Activated CD4-positive, alpha-beta memory T cell treated with anti-CD3 and anti-CD28 coated beads for 36 hours (primary cell): ENCODE data around the gene GLYATL2. TPM values are rescaled to one million over a fixed set of nuclear protein-coding genes. Genes with fewer than 3 reads are reported as not detected.

Experiments used
- CTCF ChIA-PET: fragments of 350-600 bp; sonication (Branson Sonifier 250); formaldehyde crosslinking; loops from one replicate; lab custom pipeline; 2021; ENCODE audit warnings: antibody characterized with exemption, inconsistent platforms; lab: Charles Lee
- POLR2A ChIA-PET: fragments of 350-600 bp; sonication (Branson Sonifier 250); formaldehyde crosslinking; loops from one replicate; lab custom pipeline; 2021; ENCODE audit warnings: antibody characterized with exemption; lab: Charles Lee
- DNase-seq: peaks from one replicate; pipeline ENCODE4 v3.0.0-alpha.2; 2020
- H3K27ac Mint-ChIP-seq: one replicate; pipeline ENCODE4 v1.8.0; 2021; ENCODE audit warnings: mixed read lengths
- H3K27me3 Mint-ChIP-seq: one replicate; pipeline ENCODE4 v1.8.0; 2021; ENCODE audit warnings: mixed read lengths
- H3K36me3 Mint-ChIP-seq: one replicate; pipeline ENCODE4 v1.8.0; 2021; ENCODE audit warnings: mixed read lengths
- H3K4me1 Mint-ChIP-seq: one replicate; pipeline ENCODE4 v1.8.0; 2021; ENCODE audit warnings: low read depth, mixed read lengths
- H3K4me3 Mint-ChIP-seq: one replicate; pipeline ENCODE4 v1.8.0; 2021; ENCODE audit warnings: mild to moderate bottlenecking, mixed read lengths
- H3K9me3 Mint-ChIP-seq: one replicate; pipeline ENCODE4 v1.8.0; 2021; ENCODE audit warnings: mixed read lengths
- intact Hi-C: fragments of 100-400 bp; cut with micrococcal nuclease; formaldehyde crosslinking; loops from one replicate; pipeline ENCODE4 v1.15.1; 2023
- total RNA-seq, 2 experiments: library from RNA; stranded (reverse); gene quantifications; one replicate each; pipeline ENCODE4 v1.2.3, GENCODE V29; 2021

GLYATL2 gene
- total RNA-seq, 2 experiments from 2014 or later, result not detected

- intact Hi-C loops, result loop anchor here (1.0 to 2.0 kb wide), 3 partner anchors 113 to 211 kb away; no protein-coding TSS in a partner anchor
- Mint-ChIP-seq H3K27ac (no peak overlapping the region), H3K4me3 (no peak overlapping the region), H3K4me1 (no peaks in the 10 kb centered on the region), H3K27me3 (peaks cover 3% of the 10 kb centered on the region), H3K9me3 (no peaks in the 10 kb centered on the region), H3K36me3 (no peaks in the 10 kb centered on the region)
- no peak for DNase-seq
- CTCF ChIA-PET, result interaction anchor here (0.7 to 4.2 kb wide), 9 partner anchors 12 to 271 kb away, joined by 3 to 26 read pairs (median 4); no protein-coding TSS in a partner anchor
- POLR2A ChIA-PET, result no interaction called here
Measured at GRCh38 chr11:58787903-58788302, 56.6 kb downstream of the GLYATL2 start.

GRCh38 chr11:58786693-58787092 lies 57.8 kb downstream of the GLYATL2 start:
- H3K4me3 Mint-ChIP-seq, result no peak overlapping the region
- CTCF ChIA-PET, result interaction anchor here (0.9 to 4.2 kb wide), 5 partner anchors 111 to 260 kb away, joined by 3 to 26 read pairs (median 3); no protein-coding TSS in a partner anchor
- H3K27ac Mint-ChIP-seq, result no peak overlapping the region
- H3K9me3 Mint-ChIP-seq, result no peaks in the 10 kb centered on the region
- H3K4me1 Mint-ChIP-seq, result no peaks in the 10 kb centered on the region
- POLR2A ChIA-PET, result no interaction called here
- peaks cover 3% of the 10 kb centered on the region for H3K27me3 Mint-ChIP-seq
- intact Hi-C loops, result no loop called here
- DNase-seq, result no peak
- no peaks in the 10 kb centered on the region for H3K36me3 Mint-ChIP-seq

GRCh38 chr11:58784995-58785394 lies 59.5 kb downstream of the GLYATL2 start:
- POLR2A ChIA-PET, result no interaction called here
- no peak overlapping the region for H3K4me3 Mint-ChIP-seq
- no peak overlapping the region for H3K27ac Mint-ChIP-seq
- no peak for DNase-seq
- no peaks in the 10 kb centered on the region for H3K4me1 Mint-ChIP-seq
- no peaks in the 10 kb centered on the region for H3K36me3 Mint-ChIP-seq
- no peaks in the 10 kb centered on the region for H3K9me3 Mint-ChIP-seq
- intact Hi-C loops, result no loop called here
- H3K27me3 Mint-ChIP-seq, result no peaks in the 10 kb centered on the region
- CTCF ChIA-PET, result interaction anchor here (1.2 to 2.4 kb wide), 2 partner anchors 110 to 217 kb away, joined by 3 to 9 read pairs; no protein-coding TSS in a partner anchor

Other genes starting within 250 kb of the GLYATL2 start
- gene CNTF, start 222.0 kb downstream of the GLYATL2 start, total RNA-seq, result 1 to 10 TPM; 1.3 to 1.6 TPM
- gene GLYAT, start 112.8 kb downstream of the GLYATL2 start, total RNA-seq, result not detected
- not detected for gene GLYATL1, start 94.8 kb upstream of the GLYATL2 start, total RNA-seq
- not detected for gene GLYATL1B, start 241.6 kb upstream of the GLYATL2 start, total RNA-seq